A673 (cell line): ENCODE measurements around the gene GSTM5. TPM values are rescaled to one million over a fixed set of nuclear protein-coding genes. Genes with fewer than 3 reads are reported as not detected.

Source experiments
- BruUV-seq: library from RNA; stranded (reverse); fragments of 400-500 nt; replicated peaks from 2 replicates; lab custom pipeline; 2021; lab: Mats Ljungman, UMichigan
- CTCF ChIA-PET: fragments of 300-600 bp; sonication (Branson Sonifier 250); formaldehyde crosslinking; loops from one replicate; lab custom pipeline; 2022; ENCODE audit warnings: antibody characterized with exemption; lab: Charles Lee
- POLR2A ChIA-PET: fragments of 300-600 bp; sonication (Branson Sonifier 250); formaldehyde crosslinking; loops from one replicate; lab custom pipeline; 2022; ENCODE audit warnings: antibody characterized with exemption; ENCODE audit not compliant: low non-redundant PET; lab: Charles Lee
- DNase-seq: peaks from one replicate; pipeline ENCODE4 v3.0.0-alpha.2; 2015; ENCODE audit warnings: low spot score
- H3K27ac ChIP-seq: fragments of 200-600 bp; sonication (generic); 2 replicates; pipeline ENCODE4 v1.5.1; 2016; ENCODE audit warnings: mixed run types, low read depth, mild to moderate bottlenecking, mixed read lengths, antibody characterized with exemption, low read length; ENCODE audit not compliant: poor library complexity, severe bottlenecking
- H3K27me3 ChIP-seq: fragments of 200-600 bp; sonication (generic); replicated peaks from 2 replicates; pipeline ENCODE4 v1.6.1; 2017; ENCODE audit warnings: mixed run types, low read depth, mild to moderate bottlenecking, mixed read lengths, antibody characterized with exemption, low read length; ENCODE audit not compliant: insufficient read depth, poor library complexity
- H3K36me3 ChIP-seq: fragments of 200-600 bp; sonication (generic); 2 replicates; pipeline ENCODE4 v1.6.1; 2016; ENCODE audit warnings: mixed run types, mild to moderate bottlenecking, mixed read lengths, antibody characterized with exemption, low read length; ENCODE audit not compliant: insufficient read depth, poor library complexity, severe bottlenecking
- H3K4me1 ChIP-seq: fragments of 200-600 bp; sonication (generic); 2 replicates; pipeline ENCODE4 v1.6.1; 2017; ENCODE audit warnings: mixed run types, mild to moderate bottlenecking, mixed read lengths, antibody characterized with exemption, low read length; ENCODE audit not compliant: insufficient read depth, poor library complexity, severe bottlenecking
- H3K4me3 ChIP-seq: fragments of 200-600 bp; sonication (generic); 2 replicates; pipeline ENCODE4 v1.5.1; 2016; ENCODE audit warnings: low read depth, mixed run types, mild to moderate bottlenecking, mixed read lengths, low read length; ENCODE audit not compliant: poor library complexity, severe bottlenecking
- H3K9me3 ChIP-seq: fragments of 200-600 bp; sonication (generic); 2 replicates; pipeline ENCODE4 v1.6.1; 2016; ENCODE audit warnings: mixed run types, low read depth, mild to moderate bottlenecking, mixed read lengths, antibody characterized with exemption, low read length; ENCODE audit not compliant: poor library complexity, severe bottlenecking
- CTCF ChIP-seq: fragments of 300-800, 200-600 bp; sonication (generic); conservative IDR thresholded peaks from 2 replicates; pipeline ENCODE4 v1.5.1; 2017; ENCODE audit warnings: low read depth, mild to moderate bottlenecking, antibody characterized with exemption, low read length, moderate library complexity, mixed read lengths
- EZH2 ChIP-seq: fragments of 200-600 bp; sonication (generic); IDR thresholded peaks from 2 replicates; pipeline ENCODE4 v1.6.1; 2017; ENCODE audit warnings: borderline replicate concordance, low read depth, mild to moderate bottlenecking, mixed read lengths, antibody characterized with exemption, low read length; ENCODE audit not compliant: poor library complexity, severe bottlenecking
- intact Hi-C: fragments of 100-400 bp; cut with micrococcal nuclease; formaldehyde crosslinking; loops from one replicate; pipeline ENCODE4 v1.10.0; 2022; ENCODE audit not compliant: unreplicated experiment
- total RNA-seq: library from RNA; stranded (reverse); gene quantifications from 2 replicates; pipeline ENCODE4 v1.2.3, GENCODE V29; 2021

GSTM5 gene
- total RNA-seq, 1 experiment from 2014 or later: 0.43 TPM

- Histone ChIP-seq H3K4me1 (peaks cover 10% of the 10 kb centered on the region), H3K4me3 (no peak overlapping the region), H3K27me3 (no peaks in the 10 kb centered on the region), H3K9me3 (no peaks in the 10 kb centered on the region), H3K36me3 (no peaks in the 10 kb centered on the region), H3K27ac (no peak overlapping the region)
- no peak for TF ChIP-seq EZH2
- TF ChIP-seq CTCF: no peak
- BruUV-seq: no TSS peak
- POLR2A ChIA-PET: no interaction called here
- intact Hi-C loops: no loop called here
- no peak for DNase-seq
- CTCF ChIA-PET: no interaction called here
These were observed 14.0 kb downstream of the GSTM5 start for GRCh38 chr1:109726007-109726406.

GRCh38 chr1:109726728-109727373 lies 14.8 kb downstream of the GSTM5 start:
- no peak for TF ChIP-seq CTCF
- no peak for TF ChIP-seq EZH2
- no peak overlapping the region for H3K27ac ChIP-seq
- intact Hi-C loops: no loop called here
- H3K9me3 ChIP-seq: no peaks in the 10 kb centered on the region
- peaks cover 13% of the 10 kb centered on the region for H3K4me1 ChIP-seq
- H3K4me3 ChIP-seq: no peak overlapping the region
- ChIA-PET POLR2A (no interaction called here), CTCF (no interaction called here)
- no peak for DNase-seq
- BruUV-seq: no TSS peak
- no peaks in the 10 kb centered on the region for H3K36me3 ChIP-seq
- no peaks in the 10 kb centered on the region for H3K27me3 ChIP-seq

- H3K27ac ChIP-seq: no peak overlapping the region
- DNase-seq: no peak
- H3K9me3 ChIP-seq: no peaks in the 10 kb centered on the region
- H3K4me3 ChIP-seq: no peak overlapping the region
- H3K4me1 ChIP-seq: peaks cover 13% of the 10 kb centered on the region
- ChIA-PET CTCF (no interaction called here), POLR2A (no interaction called here)
- H3K27me3 ChIP-seq: no peaks in the 10 kb centered on the region
- H3K36me3 ChIP-seq: no peaks in the 10 kb centered on the region
- TF ChIP-seq EZH2 (no peak), CTCF (no peak)
- BruUV-seq: no TSS peak
- intact Hi-C loops: no loop called here
These were observed 16.8 kb downstream of the GSTM5 start for GRCh38 chr1:109728870-109729269.
